Upper lobe of right lung (tissue), 1 donor: ENCODE measurements around the gene SYNJ2. TPM values are rescaled to one million over a fixed set of nuclear protein-coding genes. Genes with fewer than 3 reads are reported as not detected.

Experiments used
- ATAC-seq: fragments of 200-7000 bp; cut with Tn5 transposase; one replicate; pipeline ENCODE4 v1.9.1; 2020; ENCODE audit warnings: mild to moderate bottlenecking, moderate library complexity
- DNase-seq: peaks from one replicate; pipeline ENCODE4 v3.0.0-alpha.2; 2020
- H3K27ac ChIP-seq: fragments of 200-600 bp; one replicate; pipeline ENCODE4 v1.8.0; 2022
- H3K27me3 ChIP-seq: fragments of 200-600 bp; one replicate; pipeline ENCODE4 v1.8.0; 2022; ENCODE audit warnings: mild to moderate bottlenecking
- H3K36me3 ChIP-seq: fragments of 200-600 bp; one replicate; pipeline ENCODE4 v1.8.0; 2022
- H3K4me1 ChIP-seq: fragments of 200-600 bp; one replicate; pipeline ENCODE4 v1.8.0; 2022
- H3K4me3 ChIP-seq: fragments of 200-600 bp; one replicate; pipeline ENCODE4 v1.8.0; 2022; ENCODE audit warnings: mild to moderate bottlenecking
- H3K9me3 ChIP-seq: fragments of 200-600 bp; one replicate; pipeline ENCODE4 v1.8.0; 2022
- CTCF ChIP-seq: fragments of 200-600 bp; IDR thresholded peaks from one replicate; pipeline ENCODE4 v1.8.0; 2022; ENCODE audit warnings: antibody characterized with exemption
- intact Hi-C: fragments of 100-400 bp; cut with DNase I; formaldehyde crosslinking; loops from one replicate; pipeline ENCODE4 v1.11.0; 2022
- total RNA-seq: library from RNA; stranded (reverse); fragmentation: NEBNext Ultra II Directional; extraction: Animal tissue kit (Norgen Biotek cat#: 25700); gene quantifications from one replicate; pipeline ENCODE4 v1.2.1, GENCODE V29; 2021
- donor health status: DM: no; HTN: yes; CAD: no; lungs with severe emphysema.

SYNJ2 gene
- total RNA-seq, 1 donor from 2014 or later = 7.2 TPM

- peaks cover 15% of the 10 kb centered on the region for H3K4me1 ChIP-seq
- H3K36me3 ChIP-seq = no peaks in the 10 kb centered on the region
- H3K9me3 ChIP-seq = no peaks in the 10 kb centered on the region
- intact Hi-C loops = no loop called here
- no peak for DNase-seq
- no peak overlapping the region for H3K4me3 ChIP-seq
- no peak for ATAC-seq
- TF ChIP-seq CTCF = no peak
- no peak overlapping the region for H3K27ac ChIP-seq
- H3K27me3 ChIP-seq = no peaks in the 10 kb centered on the region
These were observed 74.7 kb downstream of the SYNJ2 start for GRCh38 chr6:158056355-158056754.

- ATAC-seq = no peak
- intact Hi-C loops = no loop called here
- no peaks in the 10 kb centered on the region for H3K9me3 ChIP-seq
These were observed 75.1 kb downstream of the SYNJ2 start for GRCh38 chr6:158056804-158057203.

GRCh38 chr6:158057213-158057987, 75.7 kb downstream of the SYNJ2 start:
- peak; percentile 73 for ATAC-seq
- H3K27ac ChIP-seq = no peak overlapping the region
- H3K4me3 ChIP-seq = no peak overlapping the region

More at GRCh38 chr6:158056804-158057203, 75.1 kb downstream of the SYNJ2 start:
- Histone ChIP-seq H3K36me3 (no peaks in the 10 kb centered on the region), H3K27me3 (no peaks in the 10 kb centered on the region), H3K4me1 (peaks cover 15% of the 10 kb centered on the region), H3K27ac (no peak overlapping the region), H3K4me3 (no peak overlapping the region)
- no peak for TF ChIP-seq CTCF
- DNase-seq = no peak

GRCh38 chr6:158058171-158058651, 76.5 kb downstream of the SYNJ2 start:
- intact Hi-C loops = no loop called here
- no peaks in the 10 kb centered on the region for H3K27me3 ChIP-seq
- no peak for DNase-seq

More at GRCh38 chr6:158057213-158057987, 75.7 kb downstream of the SYNJ2 start:
- TF ChIP-seq CTCF = no peak
- H3K36me3 ChIP-seq = no peaks in the 10 kb centered on the region
- no peaks in the 10 kb centered on the region for H3K27me3 ChIP-seq
- no peak for DNase-seq
- H3K9me3 ChIP-seq = no peaks in the 10 kb centered on the region
- intact Hi-C loops = no loop called here
- H3K4me1 ChIP-seq = peaks cover 15% of the 10 kb centered on the region

GRCh38 chr6:158059108-158059507, 77.4 kb downstream of the SYNJ2 start:
- H3K4me3 ChIP-seq = no peak overlapping the region
- no peaks in the 10 kb centered on the region for H3K36me3 ChIP-seq
- ATAC-seq (no peak), DNase-seq (no peak)
- intact Hi-C loops = no loop called here
- no peak overlapping the region for H3K27ac ChIP-seq
- no peaks in the 10 kb centered on the region for H3K27me3 ChIP-seq
- H3K9me3 ChIP-seq = no peaks in the 10 kb centered on the region
- H3K4me1 ChIP-seq = peaks cover 15% of the 10 kb centered on the region
- TF ChIP-seq CTCF = no peak

More at GRCh38 chr6:158058171-158058651, 76.5 kb downstream of the SYNJ2 start:
- no peaks in the 10 kb centered on the region for H3K9me3 ChIP-seq
- no peak overlapping the region for H3K27ac ChIP-seq
- no peaks in the 10 kb centered on the region for H3K36me3 ChIP-seq
- no peak for TF ChIP-seq CTCF
- no peak overlapping the region for H3K4me3 ChIP-seq
- H3K4me1 ChIP-seq = peaks cover 15% of the 10 kb centered on the region
- ATAC-seq = no peak
